Tibial nerve (tissue), 4 donors: ENCODE data around the gene TASOR2.

ENCODE experiments used
- CTCF ChIP-seq, 5 experiments: fragments of 200-600 bp in 3 of 5; fragments of 450-650 bp in 2 of 5; sonication (generic) in 3 of 5; IDR thresholded peaks; one replicate each; pipeline ENCODE4 v1.5.1; 2016 to 2019; ENCODE audit warnings: antibody characterized with exemption in 5 of 5, mild to moderate bottlenecking in 3 of 5, moderate library complexity in 2 of 5
- EP300 ChIP-seq, 2 donors: sonication (generic); formaldehyde crosslinking; IDR thresholded peaks; one replicate each; pipeline ENCODE4 v1.6.1; 2017; ENCODE audit warnings: antibody characterized with exemption in 2 of 2, mild to moderate bottlenecking in 1 of 2
- POLR2A ChIP-seq, 2 donors: fragments of 450-650 bp; IDR thresholded peaks; one replicate each; pipeline ENCODE4 v1.6.1; 2017; ENCODE audit warnings: antibody characterized with exemption in 2 of 2, mild to moderate bottlenecking in 2 of 2, moderate library complexity in 2 of 2

GRCh38 chr10:5647507-5648240 is 37.0 kb upstream of the TASOR2 start:
- TF ChIP-seq CTCF (IDR thresholded peaks at IDR 0.05), result no peak
- no peak for TF ChIP-seq EP300 (IDR thresholded peaks at IDR 0.05)
- no peak for TF ChIP-seq POLR2A (IDR thresholded peaks at IDR 0.05)
